ENCODE data around the gene NUDT7. TPM values are rescaled to one million over a fixed set of nuclear protein-coding genes. Genes with fewer than 3 reads are reported as not detected.

Gene NUDT7
- total and polyA plus RNA-seq, 9 of the 15 experiments (the other 6 are each of a cell fraction or from before 2014, with no cell fraction given), result 5.6 to 24.2 (median 10.5) TPM

- TF ChIP-seq ZBTB12 (CRISPR knock-in tag; IDR thresholded peaks at IDR 0.05), result peak; percentile 72
- TF ChIP-seq HBP1 (CRISPR knock-in tag; IDR thresholded peaks at IDR 0.05), result peak; percentile 97
- TF ChIP-seq ZNF449 (CRISPR knock-in tag; IDR thresholded peaks at IDR 0.05), result peak; percentile 92
- no peak for TF ChIP-seq MEIS2 (IDR thresholded peaks at IDR 0.05; ENCODE audit: partially characterized antibody)
- TF ChIP-seq ZBTB34 (CRISPR knock-in tag; IDR thresholded peaks at IDR 0.05), result peak; percentile 85
- peak in 1 of 3 experiments; percentile 87; a peak in 2 of 6 replicates for TF ChIP-seq ZBTB11 (CRISPR knock-in tag; IDR thresholded peaks at IDR 0.05)
- TF ChIP-seq ZNF280A (IDR thresholded peaks at IDR 0.05; ENCODE audit: low read depth, partially characterized antibody), result no peak
- no peak for TF ChIP-seq ZNF217 (CRISPR knock-in tag; IDR thresholded peaks at IDR 0.05)
- TF ChIP-seq L3MBTL2 (IDR thresholded peaks at IDR 0.05), result no peak
- TF ChIP-seq EHMT2 (IDR thresholded peaks at IDR 0.05), result no peak
- TF ChIP-seq PRDM10 (IDR thresholded peaks at IDR 0.05; ENCODE audit: partially characterized antibody), result no peak
- no peak for TF ChIP-seq BRD9 (IDR thresholded peaks at IDR 0.05; ENCODE audit: low read depth, partially characterized antibody)
These were observed 17.2 kb downstream of the NUDT7 start (continued) for GRCh38 chr16:77739559-77739892.

All from K562 (cell line).